PC-9 (cell line): ENCODE data around the gene OR2G3. TPM values are rescaled to one million over a fixed set of nuclear protein-coding genes. Genes with fewer than 3 reads are reported as not detected.

Source experiments
- Bru-seq: library from RNA; stranded (reverse); fragments of 400-500 nt; gene quantifications from one replicate; lab custom pipeline; 2021; lab: Mats Ljungman, UMichigan
- BruChase-seq, 2 experiments: library from RNA; stranded (reverse); fragments of 400-500 nt; gene quantifications; one replicate each; lab custom pipeline; 2021; lab: Mats Ljungman, UMichigan
- BruUV-seq: library from RNA; stranded (reverse); fragments of 400-500 nt; replicated peaks from 2 replicates; lab custom pipeline; 2021; lab: Mats Ljungman, UMichigan
- CTCF ChIA-PET: fragments of 300-600 bp; sonication (Branson Sonifier 250); formaldehyde crosslinking; loops from one replicate; lab custom pipeline; 2022; ENCODE audit warnings: antibody characterized with exemption; lab: Charles Lee
- POLR2A ChIA-PET: fragments of 300-600 bp; sonication (Branson Sonifier 250); formaldehyde crosslinking; loops from one replicate; lab custom pipeline; 2022; ENCODE audit warnings: antibody characterized with exemption; ENCODE audit not compliant: unreplicated experiment; lab: Charles Lee
- DNase-seq, 2 experiments: peaks; one replicate each; pipeline versions ENCODE4 v3.0.0 to v3.0.0-alpha.2; 2015 to 2022; ENCODE audit warnings: mixed read lengths in 1 of 2
- H2AFZ ChIP-seq: fragments of 200-600 bp; sonication (generic); 2 replicates; pipeline ENCODE4 v1.8.1; 2017; ENCODE audit warnings: antibody characterized with exemption
- H3F3A ChIP-seq: fragments of 200-600 bp; sonication (generic); 2 replicates; pipeline ENCODE4 v1.8.1; 2017; ENCODE audit warnings: antibody characterized with exemption, mild to moderate bottlenecking, low read depth; ENCODE audit not compliant: insufficient read depth
- H3K27ac ChIP-seq: fragments of 200-600 bp; sonication (generic); 2 replicates; pipeline ENCODE4 v1.6.1; 2016; ENCODE audit warnings: mixed run types
- H3K27me3 ChIP-seq: fragments of 200-600 bp; sonication (generic); 2 replicates; pipeline ENCODE4 v1.6.1; 2016; ENCODE audit warnings: low read depth, mixed run types; ENCODE audit not compliant: insufficient read depth
- H3K36me3 ChIP-seq: fragments of 200-600 bp; sonication (generic); 2 replicates; pipeline ENCODE4 v1.6.1; 2016; ENCODE audit warnings: low read depth, mixed run types
- H3K4me1 ChIP-seq: fragments of 200-600 bp; sonication (generic); replicated peaks from 2 replicates; pipeline ENCODE4 v1.6.1; 2016; ENCODE audit warnings: mixed run types; ENCODE audit not compliant: insufficient read depth
- H3K4me2 ChIP-seq: fragments of 200-600 bp; sonication (generic); 2 replicates; pipeline ENCODE4 v1.6.1; 2017; ENCODE audit warnings: mixed run types
- H3K4me3 ChIP-seq: fragments of 200-600 bp; sonication (generic); 2 replicates; pipeline ENCODE4 v1.6.1; 2016; ENCODE audit warnings: mixed run types
- H3K79me2 ChIP-seq: fragments of 200-600 bp; sonication (generic); 2 replicates; pipeline ENCODE4 v1.6.1; 2017; ENCODE audit warnings: low read depth, mixed run types
- H3K9me2 ChIP-seq: fragments of 200-600 bp; sonication (generic); 2 replicates; pipeline ENCODE4 v1.8.1; 2017; ENCODE audit warnings: mild to moderate bottlenecking; ENCODE audit not compliant: insufficient read depth
- H3K9me3 ChIP-seq: fragments of 200-600 bp; sonication (generic); 2 replicates; pipeline ENCODE4 v1.8.1; 2016; ENCODE audit warnings: low read depth; ENCODE audit not compliant: insufficient read depth
- H4K20me1 ChIP-seq: fragments of 200-600 bp; sonication (generic); 2 replicates; pipeline ENCODE4 v1.8.1; 2017; ENCODE audit not compliant: insufficient read depth
- EZH2 ChIP-seq: fragments of 200-600 bp; sonication (generic); IDR thresholded peaks from 2 replicates; pipeline ENCODE4 v1.8.0; 2017; ENCODE audit warnings: antibody characterized with exemption, low read depth
- intact Hi-C: fragments of 100-400 bp; cut with micrococcal nuclease; formaldehyde crosslinking; loops from one replicate; pipeline ENCODE4 v1.10.0; 2022; ENCODE audit not compliant: unreplicated experiment
- long read RNA-seq: library from polyadenylated mRNA; stranded (forward); transcript quantifications from one replicate; pipeline ENCODE4 v2.0.0, GENCODE V29; 2022
- total RNA-seq: library from RNA; stranded (reverse); gene quantifications from 2 replicates; pipeline ENCODE4 v1.2.3, GENCODE V29; 2021
- TF ChIP-seq, protein P1 (sequence below): fragments of 200-600 bp; sonication (generic); conservative IDR thresholded peaks from 2 replicates; pipeline ENCODE4 v1.6.1; 2017; ENCODE audit warnings: mixed run types, antibody characterized with exemption, mild to moderate bottlenecking, moderate library complexity

The OR2G3 gene
- not detected in 2 replicates for total RNA-seq
- not detected for Bru-seq, nascent RNA
- not detected for BruChase-seq, experiment 1, labeled RNA remaining after a 2-hour chase
- not detected for BruChase-seq, experiment 2, labeled RNA remaining after a 6-hour chase
- long read RNA-seq: 0 reads

DNA sequence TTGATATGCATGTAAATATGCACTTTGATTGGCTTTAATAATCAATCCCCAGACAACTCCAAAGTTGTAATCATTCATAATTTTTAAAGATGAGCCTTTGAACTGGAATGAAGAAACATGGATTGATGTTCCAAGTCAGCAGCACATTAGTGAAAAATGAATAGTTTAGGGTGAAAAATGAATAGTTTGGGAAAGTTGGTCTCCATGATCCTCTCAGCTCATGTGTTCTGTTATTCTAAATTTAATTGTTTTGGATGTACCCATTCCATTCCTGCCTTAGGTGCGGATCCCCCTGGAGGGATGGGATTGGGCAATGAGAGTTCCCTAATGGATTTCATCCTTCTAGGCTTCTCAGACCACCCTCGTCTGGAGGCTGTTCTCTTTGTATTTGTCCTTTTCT, at the start of gene OR2G3:
OR2G3 (plus strand) TSS at position 301 of the 400 bp plus-strand sequence; CDS start at position 301, 0 bp downstream.
- Histone ChIP-seq H3K79me2 (no peaks in the 10 kb centered on the region), H3K4me2 (no peak within 1 kb of the TSS), H3F3A (no peaks in the 10 kb centered on the region), H3K4me1 (no peaks in the 10 kb centered on the region), H4K20me1 (no peaks in the 10 kb centered on the region), H3K27ac (no peak within 1 kb of the TSS), H3K4me3 (no peak within 1 kb of the TSS), H3K9me2 (no peaks in the 10 kb centered on the region), H3K9me3 (no peaks in the 10 kb centered on the region), H2AFZ (no peak within 1 kb of the TSS), H3K36me3 (no peaks in the 10 kb centered on the region), H3K27me3 (no peaks in the 10 kb centered on the region)
- intact Hi-C loops: no loop called here
- TF ChIP-seq EZH2: no peak
- TF ChIP-seq, protein P1, sequence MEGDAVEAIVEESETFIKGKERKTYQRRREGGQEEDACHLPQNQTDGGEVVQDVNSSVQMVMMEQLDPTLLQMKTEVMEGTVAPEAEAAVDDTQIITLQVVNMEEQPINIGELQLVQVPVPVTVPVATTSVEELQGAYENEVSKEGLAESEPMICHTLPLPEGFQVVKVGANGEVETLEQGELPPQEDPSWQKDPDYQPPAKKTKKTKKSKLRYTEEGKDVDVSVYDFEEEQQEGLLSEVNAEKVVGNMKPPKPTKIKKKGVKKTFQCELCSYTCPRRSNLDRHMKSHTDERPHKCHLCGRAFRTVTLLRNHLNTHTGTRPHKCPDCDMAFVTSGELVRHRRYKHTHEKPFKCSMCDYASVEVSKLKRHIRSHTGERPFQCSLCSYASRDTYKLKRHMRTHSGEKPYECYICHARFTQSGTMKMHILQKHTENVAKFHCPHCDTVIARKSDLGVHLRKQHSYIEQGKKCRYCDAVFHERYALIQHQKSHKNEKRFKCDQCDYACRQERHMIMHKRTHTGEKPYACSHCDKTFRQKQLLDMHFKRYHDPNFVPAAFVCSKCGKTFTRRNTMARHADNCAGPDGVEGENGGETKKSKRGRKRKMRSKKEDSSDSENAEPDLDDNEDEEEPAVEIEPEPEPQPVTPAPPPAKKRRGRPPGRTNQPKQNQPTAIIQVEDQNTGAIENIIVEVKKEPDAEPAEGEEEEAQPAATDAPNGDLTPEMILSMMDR: no peak
- no TSS peak for BruUV-seq
- CTCF ChIA-PET: no interaction called here
- no peak for DNase-seq
- POLR2A ChIA-PET: no interaction called here

DNA sequence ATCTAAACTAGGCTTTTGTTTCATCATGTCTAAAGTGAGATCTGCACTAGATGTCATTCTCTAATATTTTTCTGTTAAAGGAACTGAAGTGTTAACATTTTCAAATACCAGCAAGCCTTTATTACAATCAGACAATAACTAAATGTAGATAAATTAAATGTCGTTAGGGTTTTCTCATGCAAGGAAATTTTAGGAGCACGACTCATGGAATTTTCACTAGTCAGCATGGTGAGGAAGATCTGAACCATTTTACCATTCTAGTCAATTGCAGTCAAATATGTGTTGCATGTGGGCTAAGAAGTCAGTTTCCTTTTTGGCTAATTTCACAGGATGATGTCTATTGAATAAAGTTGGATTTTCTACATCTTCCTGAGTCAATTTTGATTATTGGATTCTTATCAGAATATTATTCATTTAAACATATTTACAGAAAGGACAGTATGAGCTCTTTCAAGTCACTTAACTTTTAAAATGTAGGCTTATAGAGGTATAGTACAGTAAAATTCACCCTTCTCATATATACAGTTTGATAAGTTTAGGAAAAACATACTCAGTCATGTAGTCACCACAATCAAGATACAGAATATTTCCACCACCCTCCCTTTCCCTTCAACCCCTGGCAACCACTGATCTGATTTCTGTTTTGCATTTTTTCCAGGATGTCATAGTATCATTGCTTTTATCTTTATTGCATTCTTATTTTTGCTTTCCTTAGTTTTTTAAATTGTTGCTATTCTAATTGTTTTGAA, 47.3 kb upstream of the OR2G3 start:
- Histone ChIP-seq H4K20me1 (no peaks in the 10 kb centered on the region), H3K27ac (no peak overlapping the region), H2AFZ (no peak overlapping the region), H3K4me1 (no peaks in the 10 kb centered on the region), H3K9me3 (no peaks in the 10 kb centered on the region), H3F3A (no peaks in the 10 kb centered on the region), H3K4me3 (no peak overlapping the region), H3K79me2 (no peaks in the 10 kb centered on the region), H3K4me2 (no peak overlapping the region), H3K9me2 (no peaks in the 10 kb centered on the region), H3K36me3 (no peaks in the 10 kb centered on the region), H3K27me3 (peaks cover 12% of the 10 kb centered on the region)
- TF ChIP-seq EZH2: no peak
- TF ChIP-seq, protein P1: no peak
- CTCF ChIA-PET: no interaction called here
- no peak for DNase-seq
- intact Hi-C loops: no loop called here
- POLR2A ChIA-PET: no interaction called here
- no TSS peak for BruUV-seq

DNA sequence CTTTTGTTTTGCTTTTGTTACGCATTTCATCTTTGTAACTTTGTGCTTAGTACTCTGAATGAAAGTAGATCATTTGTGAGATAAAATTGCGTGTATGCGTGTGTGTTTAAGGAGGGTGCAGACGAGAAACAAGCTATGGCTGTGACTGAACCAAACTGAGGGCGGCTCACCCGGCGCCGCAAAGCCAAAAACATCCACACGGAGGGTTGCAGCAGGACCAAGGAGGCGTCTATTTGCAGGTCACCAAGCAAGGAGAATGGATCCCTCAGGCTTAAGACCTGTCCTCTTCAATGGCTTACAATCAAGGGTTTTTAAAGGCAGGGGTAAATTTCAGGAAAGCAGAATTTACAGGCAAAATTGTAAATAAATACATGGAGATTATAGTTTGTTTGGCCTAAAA, 43.7 kb upstream of the OR2G3 start:
- H3K79me2 ChIP-seq: no peaks in the 10 kb centered on the region
- POLR2A ChIA-PET: no interaction called here
- no peaks in the 10 kb centered on the region for H3K9me3 ChIP-seq
- H3K27ac ChIP-seq: no peak overlapping the region
- no peak overlapping the region for H3K4me3 ChIP-seq
- no peak for DNase-seq
- no peak overlapping the region for H2AFZ ChIP-seq
- H3K4me2 ChIP-seq: no peak overlapping the region
- no peaks in the 10 kb centered on the region for H3K4me1 ChIP-seq
- BruUV-seq: no TSS peak
- no peaks in the 10 kb centered on the region for H3K9me2 ChIP-seq
- no peak for TF ChIP-seq EZH2
- TF ChIP-seq, protein P1: no peak
- intact Hi-C loops: no loop called here
- peaks cover 12% of the 10 kb centered on the region for H3K27me3 ChIP-seq
- H3K36me3 ChIP-seq: no peaks in the 10 kb centered on the region
- no peaks in the 10 kb centered on the region for H3F3A ChIP-seq
- no peaks in the 10 kb centered on the region for H4K20me1 ChIP-seq
- CTCF ChIA-PET: no interaction called here
